MM.1S (cell line): ENCODE measurements around the gene KCNMA1.
A peak's percentile ranks its signal among the peaks of the same experiment; 100 is the strongest.

Experiments
- DNase-seq: peaks from one replicate; pipeline ENCODE4 v3.0.0-alpha.2; 2015
- H2AFZ ChIP-seq: fragments of 300-600 bp; sonication (generic); 2 replicates; pipeline ENCODE4 v1.6.0; 2016; ENCODE audit warnings: antibody characterized with exemption, low read length
- H3F3A ChIP-seq: fragments of 300-600 bp; sonication (generic); 2 replicates; pipeline ENCODE4 v1.6.1; 2016; ENCODE audit warnings: mild to moderate bottlenecking, antibody characterized with exemption, low read length, moderate library complexity, mixed read lengths; ENCODE audit not compliant: insufficient read depth
- H3K27ac ChIP-seq: fragments of 300-600 bp; sonication (generic); 2 replicates; pipeline ENCODE4 v1.5.1; 2016; ENCODE audit warnings: mild to moderate bottlenecking, low read length
- H3K27me3 ChIP-seq: fragments of 300-600 bp; sonication (generic); replicated peaks from 2 replicates; pipeline ENCODE4 v1.6.0; 2016; ENCODE audit warnings: low read length; ENCODE audit not compliant: insufficient read depth
- H3K36me3 ChIP-seq: fragments of 300-600 bp; sonication (generic); replicated peaks from 2 replicates; pipeline ENCODE4 v1.6.1; 2016; ENCODE audit warnings: mild to moderate bottlenecking, low read length, mixed read lengths; ENCODE audit not compliant: insufficient read depth
- H3K4me1 ChIP-seq: fragments of 300-600 bp; sonication (generic); 2 replicates; pipeline ENCODE4 v1.6.1; 2016; ENCODE audit warnings: low read length, mixed read lengths
- H3K4me2 ChIP-seq: fragments of 300-600 bp; sonication (generic); 2 replicates; pipeline ENCODE4 v1.6.0; 2016; ENCODE audit warnings: low read depth, low read length
- H3K4me3 ChIP-seq: fragments of 300-600 bp; sonication (generic); 2 replicates; pipeline ENCODE4 v1.5.1; 2016; ENCODE audit warnings: low read length, mixed read lengths
- H3K79me2 ChIP-seq: fragments of 300-600 bp; sonication (generic); 2 replicates; pipeline ENCODE4 v1.6.1; 2016; ENCODE audit warnings: mixed run types, low read length, mixed read lengths
- H3K9ac ChIP-seq: fragments of 300-600 bp; sonication (generic); 2 replicates; pipeline ENCODE4 v1.6.1; 2016; ENCODE audit warnings: low read length, mixed read lengths
- H3K9me2 ChIP-seq: fragments of 300-600 bp; sonication (generic); replicated peaks from 2 replicates; pipeline ENCODE4 v1.6.1; 2016; ENCODE audit warnings: mild to moderate bottlenecking, low read length, mixed read lengths; ENCODE audit not compliant: insufficient read depth
- H3K9me3 ChIP-seq: fragments of 300-600 bp; sonication (generic); replicated peaks from 2 replicates; pipeline ENCODE4 v1.6.1; 2016; ENCODE audit warnings: mild to moderate bottlenecking, low read length, mixed read lengths; ENCODE audit not compliant: insufficient read depth
- H4K20me1 ChIP-seq: fragments of 300-600 bp; sonication (generic); 2 replicates; pipeline ENCODE4 v1.6.1; 2016; ENCODE audit warnings: mild to moderate bottlenecking, low read length, moderate library complexity, mixed read lengths; ENCODE audit not compliant: insufficient read depth
- EZH2 ChIP-seq: fragments of 300-600 bp; sonication (generic); optimal IDR thresholded peaks from 2 replicates; pipeline ENCODE3; 2017; ENCODE audit warnings: low read depth, mild to moderate bottlenecking, antibody characterized with exemption, low read length, mixed read lengths
- EZH2phosphoT487 ChIP-seq: fragments of 300-600 bp; sonication (generic); IDR thresholded peaks from 2 replicates; pipeline ENCODE4 v1.6.1; 2018; ENCODE audit warnings: antibody characterized with exemption, low read length
- TF ChIP-seq, protein P1 (sequence below): fragments of 300-600 bp; sonication (generic); IDR thresholded peaks from 2 replicates; pipeline ENCODE4 v1.5.1; 2016; ENCODE audit warnings: antibody characterized with exemption, low read length, mixed read lengths

Gene KCNMA1

DNA sequence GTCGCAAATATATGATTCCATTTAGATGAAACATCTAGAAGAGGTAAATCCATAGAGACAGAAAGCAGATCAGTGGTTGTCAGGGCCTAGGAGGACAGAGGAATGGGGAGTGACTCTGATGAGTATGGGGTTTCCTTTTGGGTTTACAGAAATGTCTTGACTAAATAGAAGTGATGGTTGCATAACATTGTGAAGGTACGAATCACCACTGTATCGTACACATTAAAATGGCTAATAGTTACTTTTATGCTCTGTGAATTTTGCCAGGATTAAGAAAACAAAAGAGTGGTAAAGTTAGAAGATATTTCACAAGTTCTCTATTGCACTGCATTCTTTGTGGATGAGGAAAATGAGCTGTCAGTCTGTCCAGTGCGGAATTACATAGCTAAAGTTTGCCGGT is 407.4 kb downstream of the KCNMA1 start:
- no peak overlapping the region; the same call in 1 of the 2 replicates for H2AFZ ChIP-seq
- H3F3A ChIP-seq = peaks cover 43% of the 10 kb centered on the region
- peak overlapping the region; percentile 95; the same call in 1 of the 2 replicates for H3K27ac ChIP-seq
- no peak for DNase-seq
- no peak overlapping the region for H3K4me3 ChIP-seq
- H3K79me2 ChIP-seq = no peaks in the 10 kb centered on the region
- no peaks in the 10 kb centered on the region for H3K27me3 ChIP-seq
- H3K4me2 ChIP-seq = peak overlapping the region; percentile 66; the same call in 1 of the 2 replicates
- no peaks in the 10 kb centered on the region for H3K9me2 ChIP-seq
- H3K9me3 ChIP-seq = no peaks in the 10 kb centered on the region
- no peak overlapping the region for H3K9ac ChIP-seq
- H4K20me1 ChIP-seq = no peaks in the 10 kb centered on the region
- no peaks in the 10 kb centered on the region for H3K36me3 ChIP-seq
- peaks cover 48% of the 10 kb centered on the region for H3K4me1 ChIP-seq
- TF ChIP-seq EZH2phosphoT487 (no peak), EZH2 (no peak)
- TF ChIP-seq, protein P1, sequence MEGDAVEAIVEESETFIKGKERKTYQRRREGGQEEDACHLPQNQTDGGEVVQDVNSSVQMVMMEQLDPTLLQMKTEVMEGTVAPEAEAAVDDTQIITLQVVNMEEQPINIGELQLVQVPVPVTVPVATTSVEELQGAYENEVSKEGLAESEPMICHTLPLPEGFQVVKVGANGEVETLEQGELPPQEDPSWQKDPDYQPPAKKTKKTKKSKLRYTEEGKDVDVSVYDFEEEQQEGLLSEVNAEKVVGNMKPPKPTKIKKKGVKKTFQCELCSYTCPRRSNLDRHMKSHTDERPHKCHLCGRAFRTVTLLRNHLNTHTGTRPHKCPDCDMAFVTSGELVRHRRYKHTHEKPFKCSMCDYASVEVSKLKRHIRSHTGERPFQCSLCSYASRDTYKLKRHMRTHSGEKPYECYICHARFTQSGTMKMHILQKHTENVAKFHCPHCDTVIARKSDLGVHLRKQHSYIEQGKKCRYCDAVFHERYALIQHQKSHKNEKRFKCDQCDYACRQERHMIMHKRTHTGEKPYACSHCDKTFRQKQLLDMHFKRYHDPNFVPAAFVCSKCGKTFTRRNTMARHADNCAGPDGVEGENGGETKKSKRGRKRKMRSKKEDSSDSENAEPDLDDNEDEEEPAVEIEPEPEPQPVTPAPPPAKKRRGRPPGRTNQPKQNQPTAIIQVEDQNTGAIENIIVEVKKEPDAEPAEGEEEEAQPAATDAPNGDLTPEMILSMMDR = no peak

DNA sequence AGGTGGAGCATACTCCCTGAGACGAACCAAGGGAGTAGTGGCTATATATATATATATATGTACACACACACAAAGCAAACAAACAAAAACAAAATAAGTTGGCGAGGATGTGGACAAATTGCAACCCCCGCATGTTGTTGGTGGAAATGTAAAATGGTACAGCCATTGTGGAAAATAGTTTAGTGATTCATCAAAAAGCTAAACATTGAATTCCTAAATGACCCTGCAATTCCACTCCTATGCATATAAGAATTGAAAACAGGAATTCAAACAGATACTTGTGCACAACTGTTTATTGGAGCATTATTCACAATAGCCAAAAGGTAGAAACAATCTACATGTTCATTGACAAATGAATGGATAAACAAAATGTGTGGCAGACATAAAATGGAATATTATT is 407.9 kb downstream of the KCNMA1 start:
- Histone ChIP-seq H3K4me1 (peaks cover 53% of the 10 kb centered on the region), H3K27ac (no peak overlapping the region), H3F3A (peaks cover 48% of the 10 kb centered on the region), H3K9ac (no peak overlapping the region), H3K9me3 (no peaks in the 10 kb centered on the region), H2AFZ (no peak overlapping the region), H4K20me1 (no peaks in the 10 kb centered on the region), H3K27me3 (no peaks in the 10 kb centered on the region), H3K9me2 (no peaks in the 10 kb centered on the region), H3K79me2 (no peaks in the 10 kb centered on the region), H3K4me2 (no peak overlapping the region), H3K36me3 (no peaks in the 10 kb centered on the region), H3K4me3 (no peak overlapping the region)
- TF ChIP-seq, protein P1 = no peak
- TF ChIP-seq EZH2phosphoT487 (no peak), EZH2 (no peak)
- DNase-seq = no peak

DNA sequence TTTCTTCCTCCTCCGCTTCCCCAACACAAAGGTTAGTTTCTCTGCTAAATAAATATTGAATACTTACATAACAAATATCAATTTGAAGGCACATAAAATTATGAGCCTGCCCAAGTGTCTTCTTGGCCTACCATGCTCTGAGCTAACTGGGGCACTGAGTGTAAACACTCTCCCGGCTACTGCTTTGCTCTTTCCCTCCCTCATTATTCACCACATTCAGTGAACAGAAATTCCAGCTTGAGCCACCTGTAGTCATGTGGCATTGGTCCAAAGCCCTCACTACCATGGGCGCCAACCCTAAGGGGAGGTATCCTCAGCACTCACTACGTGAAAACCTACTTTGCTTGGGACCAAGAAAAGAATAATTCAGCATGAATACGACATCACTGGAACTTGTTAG is 409.0 kb downstream of the KCNMA1 start:
- no peaks in the 10 kb centered on the region for H4K20me1 ChIP-seq
- H3K79me2 ChIP-seq = no peaks in the 10 kb centered on the region
- H3K4me2 ChIP-seq = no peak overlapping the region
- H3F3A ChIP-seq = peaks cover 59% of the 10 kb centered on the region
- H3K27me3 ChIP-seq = no peaks in the 10 kb centered on the region
- H3K9me3 ChIP-seq = no peaks in the 10 kb centered on the region
- no peak for DNase-seq
- no peak overlapping the region for H3K9ac ChIP-seq
- H3K36me3 ChIP-seq = no peaks in the 10 kb centered on the region
- H3K9me2 ChIP-seq = no peaks in the 10 kb centered on the region
- TF ChIP-seq EZH2 (no peak), EZH2phosphoT487 (no peak)
- TF ChIP-seq, protein P1 = no peak
- no peak overlapping the region for H3K27ac ChIP-seq
- H2AFZ ChIP-seq = no peak overlapping the region
- H3K4me1 ChIP-seq = peaks cover 65% of the 10 kb centered on the region
- no peak overlapping the region for H3K4me3 ChIP-seq
